Stimulated activated CD4-positive, alpha-beta T cell treated with anti-CD3 and anti-CD28 coated beads, Interleukin-4, amount 100 ng/mL, for 24 hours (primary cell): ENCODE measurements around the gene SMYD5.
A peak's percentile ranks its signal among the peaks of the same experiment; 100 is the strongest.
"Not testable (repeated sequence)": the region's sequence is repeated elsewhere in the genome, so short reads cannot be mapped to it uniquely, and the experiment has no call there.

Experiments used
- DNase-seq: peaks from one replicate; pipeline ENCODE4 v3.0.0-alpha.2; 2020

The SMYD5 gene

GRCh38 chr2:73262108-73262651 lies 48.1 kb downstream of the SMYD5 start:
- DNase-seq: no peak

- DNase-seq: not testable (repeated sequence)
These were observed 48.8 kb downstream of the SMYD5 start for GRCh38 chr2:73262691-73263429.

- DNase-seq: no peak
These were observed 49.7 kb downstream of the SMYD5 start for GRCh38 chr2:73263540-73264331.

GRCh38 chr2:73264332-73264606 lies 50.2 kb downstream of the SMYD5 start:
- DNase-seq: no peak

GRCh38 chr2:73264783-73265182 lies 50.7 kb downstream of the SMYD5 start:
- no peak for DNase-seq

GRCh38 chr2:73265298-73266060 lies 51.4 kb downstream of the SMYD5 start:
- DNase-seq: no peak

GRCh38 chr2:73266061-73266901 lies 52.2 kb downstream of the SMYD5 start:
- no peak for DNase-seq

- DNase-seq: no peak
These were observed 53.0 kb downstream of the SMYD5 start for GRCh38 chr2:73267008-73267407.

- no peak for DNase-seq
These were observed 54.4 kb downstream of the SMYD5 start for GRCh38 chr2:73268366-73268829.

- peak; percentile 73 for DNase-seq
These were observed 55.0 kb downstream of the SMYD5 start for GRCh38 chr2:73268830-73269685.

GRCh38 chr2:73269686-73270465 lies 55.8 kb downstream of the SMYD5 start:
- DNase-seq: no peak

GRCh38 chr2:73272270-73272669 lies 58.2 kb downstream of the SMYD5 start:
- DNase-seq: no peak
